Measurements from ENCODE around the gene TGFBR3.

Gene TGFBR3

GRCh38 chr1:91829293-91830153, 56.4 kb downstream of the TGFBR3 start:
- TF ChIP-seq CTCF (IDR thresholded peaks at IDR 0.05; ENCODE audit: low read depth, low read length): no peak
- no peak for DNase-seq (ENCODE audit: extremely low read depth, low read depth)

GRCh38 chr1:91828583-91829281, 57.2 kb downstream of the TGFBR3 start:
- DNase-seq (ENCODE audit: extremely low read depth, low read depth): no peak
- TF ChIP-seq CTCF (IDR thresholded peaks at IDR 0.05; ENCODE audit: low read depth, low read length): no peak

GRCh38 chr1:91827459-91828321, 58.3 kb downstream of the TGFBR3 start:
- TF ChIP-seq CTCF (IDR thresholded peaks at IDR 0.05; ENCODE audit: low read depth, low read length): no peak
- DNase-seq (ENCODE audit: extremely low read depth, low read depth): no peak

GRCh38 chr1:91827087-91827458, 58.9 kb downstream of the TGFBR3 start:
- no peak for TF ChIP-seq CTCF (IDR thresholded peaks at IDR 0.05; ENCODE audit: low read depth, low read length)
- DNase-seq (ENCODE audit: extremely low read depth, low read depth): no peak

GRCh38 chr1:91826649-91827048, 59.3 kb downstream of the TGFBR3 start:
- no peak for DNase-seq (ENCODE audit: extremely low read depth, low read depth)
- TF ChIP-seq CTCF (IDR thresholded peaks at IDR 0.05; ENCODE audit: low read depth, low read length): no peak

- TF ChIP-seq CTCF (IDR thresholded peaks at IDR 0.05; ENCODE audit: low read depth, low read length): no peak
- DNase-seq (ENCODE audit: extremely low read depth, low read depth): no peak
These were observed 59.7 kb downstream of the TGFBR3 start for GRCh38 chr1:91826248-91826647.
